Measurements from ENCODE around the gene DUSP8. TPM values are rescaled to one million over a fixed set of nuclear protein-coding genes. Genes with fewer than 3 reads are reported as not detected.
"Not testable (repeated sequence)": the region's sequence is repeated elsewhere in the genome, so short reads cannot be mapped to it uniquely, and the experiment has no call there.

Gene DUSP8
- polyA plus RNA-seq, 1 donor from 2014 or later = 3.5 TPM

- H3K27ac ChIP-seq (ENCODE audit: low read length); H3F3A ChIP-seq (ENCODE audit: insufficient read depth, low read length, poor library complexity, severe bottlenecking); H3K9me3 ChIP-seq (ENCODE audit: low read length); H3K79me2 ChIP-seq (replicated peaks; ENCODE audit: insufficient read depth, low read length); H3K9me2 ChIP-seq (ENCODE audit: insufficient read depth, low read length); H3K4me2 ChIP-seq (ENCODE audit: low read length); H2AFZ ChIP-seq (ENCODE audit: low read depth, low read length); H4K20me1 ChIP-seq (ENCODE audit: insufficient read depth); H3K9ac ChIP-seq (ENCODE audit: low read length); H3K4me3 ChIP-seq (ENCODE audit: low read length); H3K27me3 ChIP-seq (ENCODE audit: insufficient read depth, low read depth, low read length); H3K36me3 ChIP-seq (ENCODE audit: insufficient read depth, low read length): not testable (repeated sequence)
Measured at GRCh38 chr11:1512531-1513258, 59.4 kb downstream of the DUSP8 start.

DNA sequence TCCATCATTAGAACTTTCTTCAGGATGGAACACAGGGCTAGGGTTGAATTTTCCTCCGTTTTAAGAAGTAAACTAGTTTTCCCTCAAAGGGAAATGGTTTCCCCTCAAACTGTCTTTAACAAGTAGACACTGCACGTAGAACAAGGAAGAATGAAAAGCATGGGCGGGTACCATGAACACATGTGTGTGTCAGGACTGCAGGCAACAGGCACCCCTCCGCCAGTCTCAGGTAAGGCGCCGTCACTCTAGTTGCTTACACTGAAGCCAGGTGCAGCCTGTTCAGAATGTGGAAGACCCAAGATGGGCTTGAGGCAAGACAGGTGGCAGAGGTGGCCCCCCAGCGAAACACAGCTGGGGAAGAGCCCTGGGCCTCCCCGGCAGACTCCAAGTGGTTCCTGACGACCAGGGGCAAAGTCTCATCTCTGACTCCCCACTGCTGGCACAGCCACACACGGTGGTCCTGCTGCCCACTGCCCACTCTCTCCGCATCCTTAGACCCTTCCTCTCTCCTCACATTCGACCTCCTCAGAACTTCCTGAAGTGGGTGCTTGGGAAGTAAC, 60.1 kb downstream of the DUSP8 start:
- no peak overlapping the region for H3K4me2 ChIP-seq (ENCODE audit: low read length)
- no peaks in the 10 kb centered on the region for H4K20me1 ChIP-seq (ENCODE audit: insufficient read depth)
- no peaks in the 10 kb centered on the region for H3K36me3 ChIP-seq (ENCODE audit: insufficient read depth, low read length)
- no peaks in the 10 kb centered on the region for H3K9me3 ChIP-seq (ENCODE audit: low read length)
- no peaks in the 10 kb centered on the region for H3F3A ChIP-seq (ENCODE audit: insufficient read depth, low read length, poor library complexity, severe bottlenecking)
- no peak overlapping the region for H3K9ac ChIP-seq (ENCODE audit: low read length)
- TF ChIP-seq POLR2AphosphoS5 (IDR thresholded peaks at IDR 0.05) (no peak), RAD21 (conservative IDR thresholded peaks at IDR 0.05) (no peak), TAF1 (IDR thresholded peaks at IDR 0.05; ENCODE audit: low read depth) (no peak), MXI1 (conservative IDR thresholded peaks at IDR 0.05; ENCODE audit: poor library complexity, severe bottlenecking) (no peak), CTCF (IDR thresholded peaks at IDR 0.05; ENCODE audit: poor library complexity, severe bottlenecking) (no peak), REST (IDR thresholded peaks at IDR 0.05; ENCODE audit: borderline replicate concordance) (no peak), EP300 (conservative IDR thresholded peaks at IDR 0.05; ENCODE audit: poor library complexity, severe bottlenecking) (no peak), SMC3 (conservative IDR thresholded peaks at IDR 0.05; ENCODE audit: poor library complexity) (no peak), EZH2 (IDR thresholded peaks at IDR 0.05; ENCODE audit: borderline replicate concordance, insufficient read depth, low read length, poor library complexity, severe bottlenecking) (no peak)
- H3K4me3 ChIP-seq (ENCODE audit: low read length) = no peak overlapping the region
- H3K9me2 ChIP-seq (ENCODE audit: insufficient read depth, low read length) = no peaks in the 10 kb centered on the region
- H3K27ac ChIP-seq (ENCODE audit: low read length) = no peak overlapping the region
- no peaks in the 10 kb centered on the region for H3K27me3 ChIP-seq (ENCODE audit: insufficient read depth, low read depth, low read length)
- H3K79me2 ChIP-seq (replicated peaks; ENCODE audit: insufficient read depth, low read length) = no peaks in the 10 kb centered on the region
- no peak overlapping the region for H2AFZ ChIP-seq (ENCODE audit: low read depth, low read length)
